ENCODE data around the gene SP2.
A peak's percentile ranks its signal among the peaks of the same experiment; 100 is the strongest.
"Not testable (repeated sequence)": the region's sequence is repeated elsewhere in the genome, so short reads cannot be mapped to it uniquely, and the experiment has no call there.

The SP2 gene

GRCh38 chr17:47934856-47935255, 38.8 kb downstream of the SP2 start:
- DNase-seq (ENCODE audit: low spot score) (no peak), ATAC-seq (ENCODE audit: low read depth) (no peak)
- Histone ChIP-seq H3K4me1 (ENCODE audit: insufficient read depth, poor library complexity, severe bottlenecking) (peaks cover 17% of the 10 kb centered on the region), H3K4me3 (ENCODE audit: severe bottlenecking) (no peak overlapping the region), H3K36me3 (ENCODE audit: low read depth) (no peaks in the 10 kb centered on the region), H3K27ac (ENCODE audit: poor library complexity, severe bottlenecking) (peak overlapping the region; percentile 58), H3K9me3 (ENCODE audit: severe bottlenecking) (no peaks in the 10 kb centered on the region), H3K27me3 (ENCODE audit: insufficient read depth, poor library complexity, severe bottlenecking) (no peaks in the 10 kb centered on the region)
- TF ChIP-seq CTCF (IDR thresholded peaks at IDR 0.05; ENCODE audit: poor library complexity, severe bottlenecking): no peak

- not testable (repeated sequence) for H3K4me3 ChIP-seq (ENCODE audit: severe bottlenecking); ATAC-seq (ENCODE audit: low read depth); H3K36me3 ChIP-seq (ENCODE audit: low read depth); DNase-seq (ENCODE audit: low spot score); H3K9me3 ChIP-seq (ENCODE audit: severe bottlenecking); H3K27me3 ChIP-seq (ENCODE audit: insufficient read depth, poor library complexity, severe bottlenecking)
- peak overlapping the region; percentile 58 for H3K27ac ChIP-seq (ENCODE audit: poor library complexity, severe bottlenecking)
- H3K4me1 ChIP-seq (ENCODE audit: insufficient read depth, poor library complexity, severe bottlenecking): peaks cover 17% of the 10 kb centered on the region
Measured at GRCh38 chr17:47935468-47935867, 39.4 kb downstream of the SP2 start.

- peak; percentile 86 for DNase-seq (ENCODE audit: low spot score)
- Histone ChIP-seq H3K4me3 (ENCODE audit: severe bottlenecking) (no peak overlapping the region), H3K9me3 (ENCODE audit: severe bottlenecking) (no peaks in the 10 kb centered on the region), H3K4me1 (ENCODE audit: insufficient read depth, poor library complexity, severe bottlenecking) (peaks cover 20% of the 10 kb centered on the region), H3K27ac (ENCODE audit: poor library complexity, severe bottlenecking) (peak overlapping the region; percentile 58), H3K36me3 (ENCODE audit: low read depth) (no peaks in the 10 kb centered on the region), H3K27me3 (ENCODE audit: insufficient read depth, poor library complexity, severe bottlenecking) (no peaks in the 10 kb centered on the region)
- peak; percentile 96 for ATAC-seq (ENCODE audit: low read depth)
- no peak for TF ChIP-seq CTCF (IDR thresholded peaks at IDR 0.05; ENCODE audit: poor library complexity, severe bottlenecking)
Measured at GRCh38 chr17:47935961-47936360, 39.9 kb downstream of the SP2 start.

GRCh38 chr17:47937941-47938340, 41.9 kb downstream of the SP2 start:
- H3K36me3 ChIP-seq (ENCODE audit: low read depth): peaks cover under 1% of the 10 kb centered on the region; the same call in 1 of the 2 replicates
- H3K27me3 ChIP-seq (ENCODE audit: insufficient read depth, poor library complexity, severe bottlenecking): no peaks in the 10 kb centered on the region
- ATAC-seq (ENCODE audit: low read depth): no peak
- TF ChIP-seq CTCF (IDR thresholded peaks at IDR 0.05; ENCODE audit: poor library complexity, severe bottlenecking): no peak
- H3K27ac ChIP-seq (ENCODE audit: poor library complexity, severe bottlenecking): no peak overlapping the region
- no peaks in the 10 kb centered on the region for H3K9me3 ChIP-seq (ENCODE audit: severe bottlenecking)
- H3K4me3 ChIP-seq (ENCODE audit: severe bottlenecking): no peak overlapping the region
- no peak for DNase-seq (ENCODE audit: low spot score)
- H3K4me1 ChIP-seq (ENCODE audit: insufficient read depth, poor library complexity, severe bottlenecking): peaks cover 28% of the 10 kb centered on the region

GRCh38 chr17:47941246-47942095, 45.4 kb downstream of the SP2 start, which contains the start of gene PNPO:
PNPO (plus strand) TSS chr17:47941571; CDS start chr17:47941676, 105 bp downstream.
- Histone ChIP-seq H3K4me3 (ENCODE audit: severe bottlenecking) (peak within 1 kb of the TSS; percentile 64), H3K27me3 (ENCODE audit: insufficient read depth, poor library complexity, severe bottlenecking) (no peaks in the 10 kb centered on the region), H3K27ac (ENCODE audit: poor library complexity, severe bottlenecking) (peak within 1 kb of the TSS; percentile 50), H3K4me1 (ENCODE audit: insufficient read depth, poor library complexity, severe bottlenecking) (peaks cover 12% of the 10 kb centered on the region), H3K36me3 (ENCODE audit: low read depth) (peaks cover 30% of the 10 kb centered on the region), H3K9me3 (ENCODE audit: severe bottlenecking) (no peaks in the 10 kb centered on the region)
- TF ChIP-seq CTCF (IDR thresholded peaks at IDR 0.05; ENCODE audit: poor library complexity, severe bottlenecking): no peak
- DNase-seq (ENCODE audit: low spot score) (peak; percentile 96), ATAC-seq (ENCODE audit: low read depth) (peak; percentile 99)
